Activated T-cell treated with anti-CD3 and anti-CD28 coated beads, Interleukin-2, amount 50 U/mL, for 4 hours (primary cell): ENCODE results near the gene PKMYT1. TPM values are rescaled to one million over a fixed set of nuclear protein-coding genes. Genes with fewer than 3 reads are reported as not detected.
"Not testable (repeated sequence)": the region's sequence is repeated elsewhere in the genome, so short reads cannot be mapped to it uniquely, and the experiment has no call there.

Source experiments
- ATAC-seq, 2 donors: fragments of 200-7000 bp; cut with Tn5 transposase; one replicate each; pipeline ENCODE4 v1.10.0; 2021
- DNase-seq: peaks from one replicate; pipeline ENCODE4 v3.0.0-alpha.2; 2020
- H3K27me3 Mint-ChIP-seq: one replicate; pipeline ENCODE4 v1.8.0; 2021; ENCODE audit warnings: low read depth, mixed read lengths
- H3K36me3 Mint-ChIP-seq: one replicate; pipeline ENCODE4 v1.8.0; 2022; ENCODE audit warnings: mixed read lengths; ENCODE audit not compliant: insufficient read depth
- H3K4me1 Mint-ChIP-seq: one replicate; pipeline ENCODE4 v1.8.0; 2021; ENCODE audit warnings: low read depth, mixed read lengths
- H3K4me3 Mint-ChIP-seq: one replicate; pipeline ENCODE4 v1.8.0; 2021; ENCODE audit warnings: mild to moderate bottlenecking, moderate library complexity, mixed read lengths
- H3K9me3 Mint-ChIP-seq: one replicate; pipeline ENCODE4 v1.8.0; 2021; ENCODE audit warnings: mixed read lengths
- total RNA-seq, 3 donors: library from RNA; stranded (reverse); gene quantifications; one replicate each; pipeline ENCODE4 v1.2.1, GENCODE V29; 2021

PKMYT1 gene
- total RNA-seq, 3 donors from 2014 or later: 53.1 to 79.1 (median 66.0) TPM

GRCh38 chr16:2955779-2956578 lies 24.3 kb downstream of the PKMYT1 start:
- peak in 1 of 2 donors; percentile 40 for ATAC-seq
- Mint-ChIP-seq H3K4me3 (no peak overlapping the region), H3K9me3 (no peaks in the 10 kb centered on the region), H3K27me3 (peaks cover 21% of the 10 kb centered on the region), H3K4me1 (no peaks in the 10 kb centered on the region), H3K36me3 (no peaks in the 10 kb centered on the region)
- DNase-seq: no peak

- DNase-seq (no peak), ATAC-seq (no peak)
- Mint-ChIP-seq H3K27me3 (peaks cover 20% of the 10 kb centered on the region), H3K4me1 (no peaks in the 10 kb centered on the region), H3K4me3 (no peak overlapping the region), H3K9me3 (no peaks in the 10 kb centered on the region), H3K36me3 (no peaks in the 10 kb centered on the region)
Observed at GRCh38 chr16:2955438-2955778, 24.8 kb downstream of the PKMYT1 start.

- H3K36me3 Mint-ChIP-seq: no peaks in the 10 kb centered on the region
- peaks cover 18% of the 10 kb centered on the region for H3K27me3 Mint-ChIP-seq
- no peaks in the 10 kb centered on the region for H3K9me3 Mint-ChIP-seq
- ATAC-seq: no peak
- no peak overlapping the region for H3K4me3 Mint-ChIP-seq
- no peaks in the 10 kb centered on the region for H3K4me1 Mint-ChIP-seq
- DNase-seq: no peak
Observed at GRCh38 chr16:2954656-2955381, 25.4 kb downstream of the PKMYT1 start.

GRCh38 chr16:2953706-2954627 lies 26.3 kb downstream of the PKMYT1 start:
- peaks cover 18% of the 10 kb centered on the region for H3K27me3 Mint-ChIP-seq
- DNase-seq: no peak
- ATAC-seq: no peak
- no peaks in the 10 kb centered on the region for H3K4me1 Mint-ChIP-seq
- H3K36me3 Mint-ChIP-seq: peaks cover 5% of the 10 kb centered on the region
- H3K4me3 Mint-ChIP-seq: no peak overlapping the region
- no peaks in the 10 kb centered on the region for H3K9me3 Mint-ChIP-seq

- no peak for DNase-seq
- peaks cover 18% of the 10 kb centered on the region for H3K27me3 Mint-ChIP-seq
- H3K4me1 Mint-ChIP-seq: no peaks in the 10 kb centered on the region
- no peak for ATAC-seq
- no peaks in the 10 kb centered on the region for H3K9me3 Mint-ChIP-seq
- H3K4me3 Mint-ChIP-seq: no peak overlapping the region
- peaks cover 5% of the 10 kb centered on the region for H3K36me3 Mint-ChIP-seq
Observed at GRCh38 chr16:2952679-2953078, 27.6 kb downstream of the PKMYT1 start.

- ATAC-seq (no peak), DNase-seq (no peak)
- Mint-ChIP-seq H3K27me3 (peaks cover 7% of the 10 kb centered on the region), H3K9me3 (no peaks in the 10 kb centered on the region), H3K36me3 (peaks cover 11% of the 10 kb centered on the region), H3K4me3 (no peak overlapping the region), H3K4me1 (no peaks in the 10 kb centered on the region)
Observed at GRCh38 chr16:2950773-2951172, 29.5 kb downstream of the PKMYT1 start.

- Mint-ChIP-seq H3K4me1 (no peaks in the 10 kb centered on the region), H3K36me3 (peaks cover 11% of the 10 kb centered on the region), H3K9me3 (no peaks in the 10 kb centered on the region), H3K27me3 (peaks cover 7% of the 10 kb centered on the region), H3K4me3 (no peak overlapping the region)
- ATAC-seq (no peak), DNase-seq (no peak)
Observed at GRCh38 chr16:2950353-2950724, 29.9 kb downstream of the PKMYT1 start.

GRCh38 chr16:2949705-2950352 lies 30.4 kb downstream of the PKMYT1 start:
- Mint-ChIP-seq H3K36me3 (peaks cover 11% of the 10 kb centered on the region), H3K9me3 (no peaks in the 10 kb centered on the region)
- DNase-seq: no peak

GRCh38 chr16:2948807-2949704 lies 31.2 kb downstream of the PKMYT1 start:
- Mint-ChIP-seq H3K9me3 (no peaks in the 10 kb centered on the region), H3K36me3 (peaks cover 11% of the 10 kb centered on the region), H3K4me1 (no peaks in the 10 kb centered on the region), H3K27me3 (peaks cover 3% of the 10 kb centered on the region), H3K4me3 (no peak overlapping the region)
- ATAC-seq (no peak), DNase-seq (no peak)

More at GRCh38 chr16:2949705-2950352, 30.4 kb downstream of the PKMYT1 start:
- Mint-ChIP-seq H3K4me3 (no peak overlapping the region), H3K27me3 (peaks cover 5% of the 10 kb centered on the region), H3K4me1 (no peaks in the 10 kb centered on the region)
- no peak for ATAC-seq

- ATAC-seq (no peak), DNase-seq (no peak)
- Mint-ChIP-seq H3K27me3 (no peaks in the 10 kb centered on the region), H3K4me1 (no peaks in the 10 kb centered on the region), H3K36me3 (peaks cover 19% of the 10 kb centered on the region), H3K9me3 (no peaks in the 10 kb centered on the region), H3K4me3 (no peak overlapping the region)
Observed at GRCh38 chr16:2946649-2947048, 33.6 kb downstream of the PKMYT1 start.

- H3K4me3 Mint-ChIP-seq, H3K9me3 Mint-ChIP-seq, ATAC-seq, H3K4me1 Mint-ChIP-seq, H3K27me3 Mint-ChIP-seq, DNase-seq: not testable (repeated sequence)
- peaks cover 22% of the 10 kb centered on the region for H3K36me3 Mint-ChIP-seq
Observed at GRCh38 chr16:2943716-2944115, 36.5 kb downstream of the PKMYT1 start.

GRCh38 chr16:2942045-2942444 lies 38.2 kb downstream of the PKMYT1 start:
- Mint-ChIP-seq H3K4me3 (no peak overlapping the region), H3K9me3 (no peaks in the 10 kb centered on the region), H3K27me3 (no peaks in the 10 kb centered on the region), H3K36me3 (peaks cover 21% of the 10 kb centered on the region), H3K4me1 (no peaks in the 10 kb centered on the region)
- no peak for DNase-seq
- no peak for ATAC-seq

- H3K9me3 Mint-ChIP-seq: no peaks in the 10 kb centered on the region
- no peaks in the 10 kb centered on the region for H3K4me1 Mint-ChIP-seq
- DNase-seq (no peak), ATAC-seq (no peak)
- no peaks in the 10 kb centered on the region for H3K27me3 Mint-ChIP-seq
- no peak overlapping the region for H3K4me3 Mint-ChIP-seq
- H3K36me3 Mint-ChIP-seq: peaks cover 20% of the 10 kb centered on the region
Observed at GRCh38 chr16:2939968-2940367, 40.3 kb downstream of the PKMYT1 start.
